ENCODE results near the gene NKAIN4.

DNA sequence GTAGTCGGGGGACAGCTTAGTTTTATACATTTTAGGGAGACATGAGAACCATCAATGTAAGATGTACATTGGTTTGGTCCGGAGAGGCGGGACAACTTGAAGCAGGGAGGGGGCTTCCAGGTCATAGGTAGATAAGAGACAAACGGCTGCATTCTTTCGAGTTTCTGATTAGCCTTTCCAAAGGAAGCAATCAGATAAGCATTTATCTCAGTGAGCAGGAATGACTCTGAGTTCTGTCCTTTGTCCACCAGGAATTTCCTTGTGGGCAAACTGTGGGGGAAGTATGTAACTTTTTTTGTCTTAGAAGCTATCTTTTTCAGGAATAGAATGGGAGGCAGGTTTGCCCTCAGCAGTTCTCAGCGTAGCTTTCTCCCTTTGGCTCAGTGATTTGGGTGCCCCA lies 39.7 kb downstream of the NKAIN4 start:
- TF ChIP-seq FOXM1 (IDR thresholded peaks at IDR 0.05; ENCODE audit: borderline replicate concordance, low read depth) (no peak), EP300 (IDR thresholded peaks at IDR 0.05; ENCODE audit: borderline replicate concordance) (no peak), REST (IDR thresholded peaks at IDR 0.05; ENCODE audit: low read depth) (no peak), CREB1 (IDR thresholded peaks at IDR 0.05; ENCODE audit: low read depth) (no peak), RAD21 (IDR thresholded peaks at IDR 0.05; ENCODE audit: low read depth) (no peak), TEAD4 (IDR thresholded peaks at IDR 0.05) (no peak), CEBPB (IDR thresholded peaks at IDR 0.05) (no peak), TAF1 (IDR thresholded peaks at IDR 0.05; ENCODE audit: low read depth) (no peak), NFIC (IDR thresholded peaks at IDR 0.05) (no peak)
- TF ChIP-seq, protein P1, sequence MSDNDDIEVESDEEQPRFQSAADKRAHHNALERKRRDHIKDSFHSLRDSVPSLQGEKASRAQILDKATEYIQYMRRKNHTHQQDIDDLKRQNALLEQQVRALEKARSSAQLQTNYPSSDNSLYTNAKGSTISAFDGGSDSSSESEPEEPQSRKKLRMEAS (IDR thresholded peaks at IDR 0.05), result no peak
- TF ChIP-seq, protein P2, sequence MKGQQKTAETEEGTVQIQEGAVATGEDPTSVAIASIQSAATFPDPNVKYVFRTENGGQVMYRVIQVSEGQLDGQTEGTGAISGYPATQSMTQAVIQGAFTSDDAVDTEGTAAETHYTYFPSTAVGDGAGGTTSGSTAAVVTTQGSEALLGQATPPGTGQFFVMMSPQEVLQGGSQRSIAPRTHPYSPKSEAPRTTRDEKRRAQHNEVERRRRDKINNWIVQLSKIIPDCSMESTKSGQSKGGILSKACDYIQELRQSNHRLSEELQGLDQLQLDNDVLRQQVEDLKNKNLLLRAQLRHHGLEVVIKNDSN (IDR thresholded peaks at IDR 0.05), result no peak
